Loucy (cell line): Measurements from ENCODE around the gene CHD6.

ENCODE experiments used
- H2AFZ ChIP-seq: fragments of 200-600 bp; sonication (generic); 2 replicates; pipeline ENCODE4 v1.6.0; 2016; ENCODE audit warnings: antibody characterized with exemption, mild to moderate bottlenecking, low read length, moderate library complexity
- H3F3A ChIP-seq: fragments of 200-600 bp; 2 replicates; pipeline ENCODE4 v1.6.0; 2016; ENCODE audit warnings: antibody characterized with exemption, low read depth, mild to moderate bottlenecking
- H3K27me3 ChIP-seq: fragments of 200-600 bp; sonication (generic); 2 replicates; pipeline ENCODE4 v1.6.1; 2014; ENCODE audit warnings: low read length, mild to moderate bottlenecking; ENCODE audit not compliant: insufficient read depth, poor library complexity, severe bottlenecking
- H3K36me3 ChIP-seq: fragments of 200-600 bp; sonication (generic); 2 replicates; pipeline ENCODE4 v1.6.1; 2016; ENCODE audit warnings: low read length; ENCODE audit not compliant: insufficient read depth
- H3K4me1 ChIP-seq: fragments of 200-600 bp; sonication (generic); 2 replicates; pipeline ENCODE4 v1.5.1; 2014; ENCODE audit warnings: low read length, mild to moderate bottlenecking; ENCODE audit not compliant: insufficient read depth, poor library complexity, severe bottlenecking
- H3K4me2 ChIP-seq: fragments of 200-600 bp; sonication (generic); 2 replicates; pipeline ENCODE4 v1.6.0; 2014; ENCODE audit warnings: antibody characterized with exemption, low read length, low read depth, mild to moderate bottlenecking; ENCODE audit not compliant: poor library complexity, severe bottlenecking
- H3K4me3 ChIP-seq: fragments of 200-600 bp; sonication (generic); 2 replicates; pipeline ENCODE4 v1.5.1; 2014; ENCODE audit warnings: low read length, mild to moderate bottlenecking, mixed read lengths; ENCODE audit not compliant: poor library complexity, severe bottlenecking
- H3K79me2 ChIP-seq: fragments of 200-600 bp; sonication (generic); 2 replicates; pipeline ENCODE4 v1.6.1; 2014; ENCODE audit warnings: low read length; ENCODE audit not compliant: insufficient read depth
- H3K9ac ChIP-seq: fragments of 200-600 bp; sonication (generic); 2 replicates; pipeline ENCODE4 v1.6.0; 2014; ENCODE audit warnings: mild to moderate bottlenecking, low read depth, low read length, moderate library complexity; ENCODE audit not compliant: poor library complexity, severe bottlenecking
- H3K9me2 ChIP-seq: fragments of 200-600 bp; sonication (generic); replicated peaks from 2 replicates; pipeline ENCODE4 v1.6.1; 2016; ENCODE audit warnings: low read depth, low read length, mixed read lengths
- H3K9me3 ChIP-seq: fragments of 200-600 bp; sonication (generic); 2 replicates; pipeline ENCODE4 v1.6.1; 2014; ENCODE audit warnings: mild to moderate bottlenecking, antibody characterized with exemption, low read length, low read depth; ENCODE audit not compliant: insufficient read depth
- H4K20me1 ChIP-seq: fragments of 200-600 bp; sonication (generic); 2 replicates; pipeline ENCODE4 v1.6.0; 2014; ENCODE audit warnings: antibody characterized with exemption, low read length, mild to moderate bottlenecking; ENCODE audit not compliant: insufficient read depth, poor library complexity, severe bottlenecking
- CTCF ChIP-seq: fragments of 200-600 bp; sonication (generic); conservative IDR thresholded peaks from 2 replicates; pipeline ENCODE4 v1.5.1; 2014; ENCODE audit warnings: mild to moderate bottlenecking, antibody characterized with exemption, low read length
- EZH2phosphoT487 ChIP-seq: fragments of 200-600 bp; IDR thresholded peaks from 2 replicates; pipeline ENCODE4 v1.6.1; 2018; ENCODE audit warnings: antibody characterized with exemption, mild to moderate bottlenecking, moderate library complexity, borderline replicate concordance

CHD6 gene

GRCh38 chr20:41534842-41535241 is 83.3 kb downstream of the CHD6 start:
- TF ChIP-seq EZH2phosphoT487: no peak
- no peak for TF ChIP-seq CTCF
- peaks cover 47% of the 10 kb centered on the region for H3K79me2 ChIP-seq

GRCh38 chr20:41534170-41534569 is 84.0 kb downstream of the CHD6 start:
- H3K4me3 ChIP-seq: no peak overlapping the region
- peaks cover 54% of the 10 kb centered on the region; the same call in 1 of the 2 replicates for H3K36me3 ChIP-seq
- peaks cover 8% of the 10 kb centered on the region; the same call in 1 of the 2 replicates for H3K9me3 ChIP-seq
- no peaks in the 10 kb centered on the region for H3K4me1 ChIP-seq
- H3K79me2 ChIP-seq: peaks cover 49% of the 10 kb centered on the region
- H3K27me3 ChIP-seq: no peaks in the 10 kb centered on the region
- H3F3A ChIP-seq: no peaks in the 10 kb centered on the region
- H3K9ac ChIP-seq: no peak overlapping the region
- peaks cover 12% of the 10 kb centered on the region for H4K20me1 ChIP-seq
- H3K9me2 ChIP-seq: no peaks in the 10 kb centered on the region
- no peak overlapping the region for H2AFZ ChIP-seq
- no peak overlapping the region for H3K4me2 ChIP-seq
- TF ChIP-seq EZH2phosphoT487 (no peak), CTCF (no peak)

More at GRCh38 chr20:41534842-41535241, 83.3 kb downstream of the CHD6 start:
- Histone ChIP-seq H3F3A (no peaks in the 10 kb centered on the region), H3K9ac (no peak overlapping the region), H3K27me3 (no peaks in the 10 kb centered on the region), H3K4me1 (no peaks in the 10 kb centered on the region), H3K4me2 (no peak overlapping the region), H3K9me3 (peaks cover 8% of the 10 kb centered on the region; the same call in 1 of the 2 replicates), H3K36me3 (peaks cover 48% of the 10 kb centered on the region; the same call in 1 of the 2 replicates), H3K9me2 (no peaks in the 10 kb centered on the region), H2AFZ (no peak overlapping the region), H4K20me1 (peaks cover 7% of the 10 kb centered on the region), H3K4me3 (no peak overlapping the region)

GRCh38 chr20:41533537-41534136 is 84.5 kb downstream of the CHD6 start:
- Histone ChIP-seq H3K79me2 (peaks cover 44% of the 10 kb centered on the region), H3K4me3 (no peak overlapping the region), H3K36me3 (peaks cover 54% of the 10 kb centered on the region; the same call in 1 of the 2 replicates), H3K27me3 (no peaks in the 10 kb centered on the region), H3K9ac (no peak overlapping the region), H4K20me1 (peaks cover 12% of the 10 kb centered on the region), H3K4me2 (no peak overlapping the region), H3K9me2 (no peaks in the 10 kb centered on the region), H3F3A (no peaks in the 10 kb centered on the region), H3K9me3 (peaks cover 8% of the 10 kb centered on the region; the same call in 1 of the 2 replicates), H3K4me1 (no peaks in the 10 kb centered on the region), H2AFZ (no peak overlapping the region)
- TF ChIP-seq CTCF (no peak), EZH2phosphoT487 (no peak)
